DMS114 treated with DMSO at 0.1 percent for 48 hours (cell line): ENCODE measurements around the gene IRX2.

Source experiments
- DNase-seq: peaks from one replicate; lab custom pipeline; 2025; ENCODE audit not compliant: unreplicated experiment; lab: John Stamatoyannopoulos, UW

Gene IRX2

GRCh38 chr5:2741956-2742355, 9.5 kb downstream of the IRX2 start:
- DNase-seq: no peak

- no peak for DNase-seq
These were observed 10.5 kb downstream of the IRX2 start for GRCh38 chr5:2740876-2741555.

GRCh38 chr5:2740051-2740875, 11.2 kb downstream of the IRX2 start:
- no peak for DNase-seq

- DNase-seq: no peak
These were observed 12.0 kb downstream of the IRX2 start for GRCh38 chr5:2739360-2740050.

GRCh38 chr5:2738700-2739359, 12.6 kb downstream of the IRX2 start:
- no peak for DNase-seq

- no peak for DNase-seq
These were observed 13.2 kb downstream of the IRX2 start for GRCh38 chr5:2738156-2738699.

GRCh38 chr5:2737273-2738155, 14.0 kb downstream of the IRX2 start:
- DNase-seq: no peak

- DNase-seq: no peak
These were observed 14.6 kb downstream of the IRX2 start for GRCh38 chr5:2736872-2737271.

GRCh38 chr5:2735996-2736395, 15.5 kb downstream of the IRX2 start:
- no peak for DNase-seq

- DNase-seq: no peak
These were observed 18.6 kb downstream of the IRX2 start for GRCh38 chr5:2732850-2733249.

- no peak for DNase-seq
These were observed 19.5 kb downstream of the IRX2 start for GRCh38 chr5:2732004-2732403.

- no peak for DNase-seq
These were observed 22.3 kb downstream of the IRX2 start for GRCh38 chr5:2729189-2729588.

GRCh38 chr5:2727550-2727949, 23.9 kb downstream of the IRX2 start:
- DNase-seq: no peak

- no peak for DNase-seq
These were observed 25.3 kb downstream of the IRX2 start for GRCh38 chr5:2725980-2726765.

- DNase-seq: no peak
These were observed 26.6 kb downstream of the IRX2 start for GRCh38 chr5:2724831-2725230.

GRCh38 chr5:2724031-2724581, 27.4 kb downstream of the IRX2 start:
- no peak for DNase-seq

GRCh38 chr5:2722901-2723300, 28.6 kb downstream of the IRX2 start:
- no peak for DNase-seq

GRCh38 chr5:2721385-2722138, 29.9 kb downstream of the IRX2 start:
- no peak for DNase-seq
